KMS-11 (cell line): Measurements from ENCODE around the gene VGLL2.
A peak's percentile ranks its signal among the peaks of the same experiment; 100 is the strongest.
"Not testable (repeated sequence)": the region's sequence is repeated elsewhere in the genome, so short reads cannot be mapped to it uniquely, and the experiment has no call there.

Experiments
- H2AFZ ChIP-seq: fragments of 200-600 bp; sonication (generic); 2 replicates; pipeline ENCODE4 v1.6.1; 2016; ENCODE audit warnings: antibody characterized with exemption, mixed run types, low read depth
- H3K27ac ChIP-seq: fragments of 200-600 bp; sonication (generic); 2 replicates; pipeline ENCODE4 v1.6.1; 2016; ENCODE audit warnings: mild to moderate bottlenecking, mixed run types
- H3K27me3 ChIP-seq: fragments of 200-600 bp; sonication (generic); 2 replicates; pipeline ENCODE4 v1.6.1; 2017; ENCODE audit warnings: mild to moderate bottlenecking, low read depth, mixed run types, moderate library complexity; ENCODE audit not compliant: insufficient read depth
- H3K36me3 ChIP-seq: fragments of 200-600 bp; sonication (generic); 2 replicates; pipeline ENCODE4 v1.6.1; 2017; ENCODE audit warnings: mild to moderate bottlenecking, mixed run types; ENCODE audit not compliant: insufficient read depth
- H3K4me1 ChIP-seq: fragments of 200-600 bp; sonication (generic); 2 replicates; pipeline ENCODE4 v1.6.1; 2016; ENCODE audit warnings: mild to moderate bottlenecking, low read depth, mixed run types; ENCODE audit not compliant: poor library complexity, severe bottlenecking
- H3K4me2 ChIP-seq: fragments of 200-600 bp; sonication (generic); 2 replicates; pipeline ENCODE4 v1.7.0; 2016; ENCODE audit warnings: mild to moderate bottlenecking, mixed run types
- H3K4me3 ChIP-seq: fragments of 200-600 bp; sonication (generic); IDR thresholded peaks from 2 replicates; pipeline ENCODE4 v1.6.1; 2017; ENCODE audit warnings: low read depth, low read length, mixed read lengths; ENCODE audit not compliant: insufficient read depth
- H3K79me2 ChIP-seq: fragments of 200-600 bp; sonication (generic); 2 replicates; pipeline ENCODE4 v1.6.1; 2016; ENCODE audit warnings: low read depth, mixed run types; ENCODE audit not compliant: insufficient read depth
- H3K9ac ChIP-seq: fragments of 200-600 bp; sonication (generic); 2 replicates; pipeline ENCODE4 v1.6.1; 2016; ENCODE audit warnings: mild to moderate bottlenecking, mixed run types
- H4K20me1 ChIP-seq: fragments of 200-600 bp; sonication (generic); 2 replicates; pipeline ENCODE4 v1.6.1; 2016; ENCODE audit warnings: mild to moderate bottlenecking, mixed run types; ENCODE audit not compliant: insufficient read depth
- CTCF ChIP-seq: fragments of 200-600 bp; sonication (generic); conservative IDR thresholded peaks from 2 replicates; pipeline ENCODE4 v1.6.1; 2017; ENCODE audit warnings: low read depth, mild to moderate bottlenecking, antibody characterized with exemption, low read length, moderate library complexity, mixed read lengths

Gene VGLL2

GRCh38 chr6:117237561-117237960 lies 27.8 kb upstream of the VGLL2 start:
- Histone ChIP-seq H2AFZ (no peak overlapping the region), H3K36me3 (no peaks in the 10 kb centered on the region), H3K79me2 (no peaks in the 10 kb centered on the region), H4K20me1 (no peaks in the 10 kb centered on the region), H3K4me1 (no peaks in the 10 kb centered on the region), H3K4me2 (no peak overlapping the region), H3K9ac (no peak overlapping the region), H3K27me3 (no peaks in the 10 kb centered on the region), H3K27ac (no peak overlapping the region), H3K4me3 (no peak overlapping the region)
- no peak for TF ChIP-seq CTCF

DNA sequence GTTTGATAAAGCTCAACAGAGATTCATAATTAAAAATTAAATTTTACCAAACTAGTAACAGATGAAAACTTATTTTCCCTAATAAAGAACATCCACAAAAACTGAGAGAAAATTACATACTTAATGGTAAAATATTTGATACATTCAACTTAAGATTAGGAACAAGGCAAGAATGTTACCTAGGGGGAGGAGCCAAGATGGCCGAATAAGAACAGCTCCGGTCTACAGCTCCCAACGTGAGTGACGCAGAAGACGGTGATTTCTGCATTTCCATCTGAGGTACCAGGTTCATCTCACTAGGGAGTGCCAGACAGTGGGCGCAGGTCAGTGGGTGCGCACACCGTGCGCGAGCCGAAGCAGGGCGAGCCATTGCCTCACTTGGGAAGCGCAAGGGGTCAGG lies 20.8 kb upstream of the VGLL2 start:
- H3K4me1 ChIP-seq, H2AFZ ChIP-seq, H3K27me3 ChIP-seq, H3K79me2 ChIP-seq, H3K27ac ChIP-seq, H4K20me1 ChIP-seq, H3K4me3 ChIP-seq, H3K9ac ChIP-seq, H3K36me3 ChIP-seq: not testable (repeated sequence)
- peak overlapping the region; percentile 39 for H3K4me2 ChIP-seq

DNA sequence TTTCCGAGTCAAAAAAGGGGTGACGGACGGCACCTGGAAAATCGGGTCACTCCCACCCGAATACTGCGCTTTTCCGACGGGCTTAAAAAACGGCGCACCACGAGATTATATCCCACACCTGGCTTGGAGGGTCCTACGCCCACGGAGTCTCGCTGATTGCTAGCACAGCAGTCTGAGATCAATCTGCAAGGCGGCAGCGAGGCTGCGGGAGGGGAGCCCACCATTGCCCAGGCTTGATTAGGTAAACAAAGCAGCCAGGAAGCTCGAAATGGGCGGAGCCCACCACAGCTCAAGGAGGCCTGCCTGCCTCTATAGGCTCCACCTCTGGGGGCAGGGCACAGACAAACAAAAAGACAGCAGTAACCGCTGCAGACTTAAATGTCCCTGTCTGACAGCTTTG lies 20.4 kb upstream of the VGLL2 start:
- H3K4me1 ChIP-seq, H3K27ac ChIP-seq, H3K79me2 ChIP-seq, H3K4me2 ChIP-seq, H4K20me1 ChIP-seq, H2AFZ ChIP-seq, H3K36me3 ChIP-seq, H3K4me3 ChIP-seq, H3K9ac ChIP-seq, H3K27me3 ChIP-seq: not testable (repeated sequence)

- Histone ChIP-seq H3K4me2 (no peak overlapping the region), H3K4me1 (no peaks in the 10 kb centered on the region), H3K4me3 (no peak overlapping the region), H2AFZ (no peak overlapping the region), H3K9ac (no peak overlapping the region), H4K20me1 (no peaks in the 10 kb centered on the region), H3K36me3 (no peaks in the 10 kb centered on the region), H3K79me2 (no peaks in the 10 kb centered on the region), H3K27me3 (no peaks in the 10 kb centered on the region), H3K27ac (no peak overlapping the region)
- TF ChIP-seq CTCF: no peak
These were observed 11.6 kb upstream of the VGLL2 start for GRCh38 chr6:117253785-117254184.

- no peaks in the 10 kb centered on the region for H3K36me3 ChIP-seq
- H3K4me2 ChIP-seq: no peak overlapping the region
- no peaks in the 10 kb centered on the region for H3K79me2 ChIP-seq
- no peak overlapping the region for H2AFZ ChIP-seq
- H4K20me1 ChIP-seq: no peaks in the 10 kb centered on the region
- H3K4me3 ChIP-seq: no peak overlapping the region
- no peak for TF ChIP-seq CTCF
- H3K27ac ChIP-seq: no peak overlapping the region
- no peaks in the 10 kb centered on the region for H3K27me3 ChIP-seq
- H3K4me1 ChIP-seq: no peaks in the 10 kb centered on the region
- no peak overlapping the region for H3K9ac ChIP-seq
These were observed 2.6 kb upstream of the VGLL2 start for GRCh38 chr6:117262799-117263198.
